ENCODE measurements around the gene HIVEP2. TPM values are rescaled to one million over a fixed set of nuclear protein-coding genes. Genes with fewer than 3 reads are reported as not detected.

Gene HIVEP2
- total and polyA plus RNA-seq, 2 donors (not counting 3 experiments of a cell fraction or from before 2014, with no cell fraction given): 1.3 to 4.7 TPM

DNA sequence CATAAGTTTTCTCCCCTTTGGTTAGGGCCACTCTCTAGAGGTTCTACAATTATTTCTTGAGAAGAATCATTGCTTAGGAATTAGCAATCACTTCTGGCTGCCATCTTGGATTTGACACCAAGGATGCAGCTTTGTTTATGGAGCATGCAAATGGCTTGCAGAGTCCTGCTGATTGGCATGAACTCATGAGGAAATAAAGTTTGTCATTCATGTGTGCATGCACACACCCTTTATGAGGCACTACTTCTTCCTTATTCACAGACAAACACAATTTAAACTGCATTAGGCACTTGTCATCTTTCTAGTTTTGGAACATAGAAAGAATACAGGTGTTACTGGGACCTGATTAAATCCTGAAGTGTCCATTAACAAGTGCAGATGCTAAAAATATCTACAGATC is 42.5 kb upstream of the HIVEP2 start:
- Histone ChIP-seq H3K36me3 (ENCODE audit: control insufficient read depth in 2 of 2, extremely low read depth in 1 of 2, insufficient read depth in 2 of 2, low read length in 2 of 2) (no peaks in the 10 kb centered on the region), H3K4me2 (ENCODE audit: insufficient read depth, low read length) (no peak overlapping the region), H3K9ac (replicated peaks; ENCODE audit: extremely low read depth, insufficient read depth, low read length) (no peak overlapping the region), H3K9me1 (replicated peaks; ENCODE audit: control insufficient read depth, extremely low read depth, insufficient read depth, low read length) (no peaks in the 10 kb centered on the region), H4K20me1 (replicated peaks; ENCODE audit: control insufficient read depth, extremely low read depth, insufficient read depth, low read length) (no peaks in the 10 kb centered on the region), H3K4me3 (replicated peaks in 1 of 3; ENCODE audit: insufficient read depth in 1 of 3, low read depth in 1 of 3, low read length in 3 of 3) (no peak overlapping the region), H3K27me3 (ENCODE audit: control insufficient read depth in 2 of 2, insufficient read depth in 2 of 2, low read length in 2 of 2) (peaks cover 2 to 3% of the 10 kb centered on the region in 2 experiments), H3K27ac (ENCODE audit: insufficient read depth, low read depth, low read length) (no peak overlapping the region), H3K9me3 (replicated peaks; ENCODE audit: control insufficient read depth, insufficient read depth, low read length) (no peaks in the 10 kb centered on the region), H3K79me2 (ENCODE audit: control insufficient read depth, insufficient read depth, low read length) (no peaks in the 10 kb centered on the region), H3K4me1 (ENCODE audit: control insufficient read depth, extremely low read depth, insufficient read depth, low read length) (no peaks in the 10 kb centered on the region), H2AFZ (ENCODE audit: low read depth, low read length) (no peak overlapping the region)
- BruUV-seq (replicated peaks): no TSS peak
- ChIA-PET CTCF (interaction anchor here (2.0 kb wide), 1 partner anchor 13 kb away, joined by 4 read pairs; no protein-coding TSS in a partner anchor), POLR2A (no interaction called here)
- DNase-seq (ENCODE audit: low read depth, low spot score): no peak
- dilution Hi-C loops (cut with MboI; ENCODE audit: extremely low pct_ligation_motif_present, low sequenced_read_pairs) (no loop called here), intact Hi-C loops (cut with micrococcal nuclease) (no loop called here)
- FAIRE-seq: no peak
- TF ChIP-seq POLR2A (IDR thresholded peaks at IDR 0.05; ENCODE audit: low read depth, low read length) (no peak), FOS (IDR thresholded peaks at IDR 0.05; ENCODE audit: borderline replicate concordance, insufficient read depth, low read length) (no peak), GATA2 (IDR thresholded peaks at IDR 0.05; ENCODE audit: insufficient read depth, insufficient read length, low read depth, low read length) (no peak), JUN (IDR thresholded peaks at IDR 0.05; ENCODE audit: borderline replicate concordance, insufficient read depth, insufficient read length, low read depth) (no peak), MYC (IDR thresholded peaks at IDR 0.05; ENCODE audit: low read depth, low read length) (no peak), POLR2AphosphoS5 (IDR thresholded peaks at IDR 0.05; ENCODE audit: insufficient read depth, low read depth, low read length) (no peak), EZH2 (IDR thresholded peaks at IDR 0.05; ENCODE audit: borderline replicate concordance, low read depth, low read length, severe bottlenecking) (no peak)
- TF ChIP-seq, protein P1, sequence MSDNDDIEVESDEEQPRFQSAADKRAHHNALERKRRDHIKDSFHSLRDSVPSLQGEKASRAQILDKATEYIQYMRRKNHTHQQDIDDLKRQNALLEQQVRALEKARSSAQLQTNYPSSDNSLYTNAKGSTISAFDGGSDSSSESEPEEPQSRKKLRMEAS (IDR thresholded peaks at IDR 0.05; ENCODE audit: insufficient read depth, insufficient read length): no peak
- TF ChIP-seq, protein P2, sequence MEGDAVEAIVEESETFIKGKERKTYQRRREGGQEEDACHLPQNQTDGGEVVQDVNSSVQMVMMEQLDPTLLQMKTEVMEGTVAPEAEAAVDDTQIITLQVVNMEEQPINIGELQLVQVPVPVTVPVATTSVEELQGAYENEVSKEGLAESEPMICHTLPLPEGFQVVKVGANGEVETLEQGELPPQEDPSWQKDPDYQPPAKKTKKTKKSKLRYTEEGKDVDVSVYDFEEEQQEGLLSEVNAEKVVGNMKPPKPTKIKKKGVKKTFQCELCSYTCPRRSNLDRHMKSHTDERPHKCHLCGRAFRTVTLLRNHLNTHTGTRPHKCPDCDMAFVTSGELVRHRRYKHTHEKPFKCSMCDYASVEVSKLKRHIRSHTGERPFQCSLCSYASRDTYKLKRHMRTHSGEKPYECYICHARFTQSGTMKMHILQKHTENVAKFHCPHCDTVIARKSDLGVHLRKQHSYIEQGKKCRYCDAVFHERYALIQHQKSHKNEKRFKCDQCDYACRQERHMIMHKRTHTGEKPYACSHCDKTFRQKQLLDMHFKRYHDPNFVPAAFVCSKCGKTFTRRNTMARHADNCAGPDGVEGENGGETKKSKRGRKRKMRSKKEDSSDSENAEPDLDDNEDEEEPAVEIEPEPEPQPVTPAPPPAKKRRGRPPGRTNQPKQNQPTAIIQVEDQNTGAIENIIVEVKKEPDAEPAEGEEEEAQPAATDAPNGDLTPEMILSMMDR (IDR thresholded peaks at IDR 0.05; ENCODE audit: extremely low read depth in 1 of 2, insufficient read depth in 1 of 2, low read depth in 1 of 2, low read length in 2 of 2): no peak
